H7 (cell line): ENCODE data around the gene SERP2. TPM values are rescaled to one million over a fixed set of nuclear protein-coding genes. Genes with fewer than 3 reads are reported as not detected.
A peak's percentile ranks its signal among the peaks of the same experiment; 100 is the strongest.

Experiments used
- DNase-seq: peaks from one replicate; pipeline ENCODE4 v3.0.0; 2012
- H3K27me3 ChIP-seq: 2 replicates; pipeline ENCODE4 v1.6.0; 2011; ENCODE audit warnings: mild to moderate bottlenecking, low read length; ENCODE audit not compliant: control insufficient read depth, insufficient read depth
- H3K36me3 ChIP-seq: replicated peaks from 2 replicates; pipeline ENCODE4 v1.5.1; 2011; ENCODE audit warnings: low read length; ENCODE audit not compliant: control insufficient read depth, insufficient read depth
- H3K4me3 ChIP-seq: 2 replicates; pipeline ENCODE4 v1.5.1; 2011; ENCODE audit warnings: low read depth, mild to moderate bottlenecking, control low read depth, low read length, moderate library complexity; ENCODE audit not compliant: insufficient read depth
- total RNA-seq: library from RNA; depleted of rRNA; stranded (reverse); fragments of >200 nt; shearing (Covaris generic); gene quantifications from 2 replicates; pipeline ENCODE4 v1.2.3, GENCODE V29; 2014; rRNA removed

Gene SERP2
- total RNA-seq, 1 experiment from 2014 or later: 0.17 TPM

DNA sequence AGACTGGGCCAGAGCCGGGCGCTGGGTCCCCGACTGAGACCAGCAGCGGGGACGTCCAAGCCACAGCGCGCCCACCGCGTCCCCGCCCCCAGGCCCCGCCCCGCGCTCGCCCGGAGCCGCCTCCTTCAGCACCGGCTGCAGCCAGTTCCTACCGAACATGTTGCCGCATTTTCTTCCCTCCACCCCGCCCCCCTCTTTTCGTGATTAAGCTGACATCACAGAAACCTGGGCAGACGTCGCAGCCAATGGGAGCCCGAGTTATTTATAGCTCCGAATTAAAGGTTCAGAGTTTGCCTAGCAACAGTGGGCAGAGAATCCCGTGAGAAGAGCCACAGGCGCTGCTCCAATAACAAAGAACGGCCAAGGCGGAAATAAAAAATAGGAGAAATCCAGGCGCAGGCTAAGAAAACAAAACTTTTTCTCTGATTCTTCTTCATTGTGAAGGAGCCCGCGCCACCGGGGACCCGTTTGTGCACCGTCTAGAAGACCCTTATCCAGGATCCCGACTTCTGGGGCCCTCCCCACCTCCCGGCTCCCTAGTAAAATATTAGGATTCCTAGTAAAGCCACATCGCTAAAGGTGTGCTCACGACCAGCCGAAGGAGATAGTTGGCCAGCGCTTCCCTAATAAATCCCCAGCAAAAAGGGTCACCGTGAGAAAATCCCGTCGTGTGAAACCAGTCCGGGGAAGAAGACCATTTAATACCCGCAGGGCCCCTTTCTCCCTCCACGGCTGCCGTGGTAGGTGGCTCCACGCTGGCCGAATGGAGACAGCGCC is 61.7 kb downstream of the SERP2 start:
- peak; percentile 94 for DNase-seq
- H3K4me3 ChIP-seq: peak overlapping the region; percentile 79
- H3K36me3 ChIP-seq: peaks cover 12% of the 10 kb centered on the region
- no peaks in the 10 kb centered on the region for H3K27me3 ChIP-seq

DNA sequence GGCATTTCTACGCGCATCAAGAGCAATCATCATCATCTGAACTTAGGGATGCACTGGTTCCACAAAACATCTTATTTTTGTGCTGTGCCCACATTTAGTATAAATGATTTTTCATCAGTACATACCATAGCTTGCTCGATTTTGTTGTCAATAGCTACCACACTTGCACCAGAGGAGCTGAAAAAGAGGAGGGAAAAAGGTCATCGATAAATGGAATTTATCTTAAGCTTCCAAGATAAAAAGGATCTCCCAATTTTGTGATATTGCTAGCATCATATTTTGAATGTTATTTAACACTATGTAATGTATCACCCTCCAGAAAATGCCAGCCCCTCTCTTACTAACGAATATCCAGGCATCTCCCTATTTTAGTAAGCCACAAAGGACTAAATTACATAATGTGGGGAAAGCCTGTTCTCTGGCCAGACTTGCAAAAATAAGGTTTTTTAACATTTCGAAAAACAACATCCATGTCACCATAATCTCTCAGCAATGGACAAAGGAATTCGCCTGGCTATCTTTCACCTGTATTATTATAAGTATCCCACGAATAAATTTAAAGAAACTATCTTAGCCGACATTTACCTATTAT is 62.4 kb downstream of the SERP2 start:
- Histone ChIP-seq H3K36me3 (peaks cover 12% of the 10 kb centered on the region), H3K27me3 (no peaks in the 10 kb centered on the region), H3K4me3 (peak overlapping the region; percentile 79)
- DNase-seq: no peak

DNA sequence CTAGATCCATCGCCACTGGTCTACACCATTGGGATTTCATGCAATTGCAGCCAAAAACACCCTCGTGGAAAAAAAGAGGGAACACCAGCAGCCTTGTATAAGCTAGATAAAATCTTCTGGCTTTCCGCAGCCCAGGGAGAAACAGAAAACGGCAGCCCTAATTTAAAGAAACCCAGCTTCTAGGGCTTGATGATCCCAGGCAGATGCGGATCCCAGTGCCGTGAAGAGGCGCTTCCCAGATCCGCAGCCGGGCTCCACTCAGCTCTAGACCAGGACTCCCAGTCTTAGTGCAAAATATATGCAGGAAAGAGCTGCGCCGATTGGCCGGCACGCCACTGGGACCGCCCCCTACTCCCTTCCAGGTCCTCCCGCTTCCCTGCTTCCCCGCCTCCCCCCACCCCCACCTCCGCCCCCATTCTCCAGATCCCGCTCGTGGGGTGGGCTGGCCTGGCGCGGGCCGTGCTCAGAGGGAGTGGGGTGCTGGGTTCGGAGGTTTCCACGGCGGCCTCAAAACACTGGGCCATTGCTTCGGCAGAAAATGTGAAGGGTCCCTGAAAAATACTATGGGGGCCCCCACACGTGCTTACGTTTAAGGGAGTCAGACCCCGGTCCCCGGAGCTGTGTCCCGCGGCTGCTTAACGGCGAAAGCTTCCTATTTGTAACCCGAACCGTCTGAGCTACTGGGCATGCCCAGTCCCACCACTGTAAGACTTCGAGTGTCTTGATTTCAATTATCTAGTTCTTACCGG is 63.1 kb downstream of the SERP2 start:
- peak; percentile 93 for DNase-seq
- no peaks in the 10 kb centered on the region for H3K27me3 ChIP-seq
- peak overlapping the region; percentile 79 for H3K4me3 ChIP-seq
- H3K36me3 ChIP-seq: peaks cover 12% of the 10 kb centered on the region

GRCh38 chr13:44437356-44438233 is 64.0 kb downstream of the SERP2 start:
- Histone ChIP-seq H3K27me3 (no peaks in the 10 kb centered on the region), H3K36me3 (peaks cover 12% of the 10 kb centered on the region), H3K4me3 (peak overlapping the region; percentile 57)
- DNase-seq: no peak

- Histone ChIP-seq H3K4me3 (no peak overlapping the region), H3K27me3 (no peaks in the 10 kb centered on the region), H3K36me3 (peaks cover 12% of the 10 kb centered on the region)
- DNase-seq: no peak
Measured at GRCh38 chr13:44438234-44438579, 64.6 kb downstream of the SERP2 start.

- Histone ChIP-seq H3K27me3 (no peaks in the 10 kb centered on the region), H3K36me3 (peaks cover 1% of the 10 kb centered on the region; the same call in 1 of the 2 replicates), H3K4me3 (no peak overlapping the region)
- DNase-seq: no peak
Measured at GRCh38 chr13:44439452-44440024, 65.9 kb downstream of the SERP2 start.

DNA sequence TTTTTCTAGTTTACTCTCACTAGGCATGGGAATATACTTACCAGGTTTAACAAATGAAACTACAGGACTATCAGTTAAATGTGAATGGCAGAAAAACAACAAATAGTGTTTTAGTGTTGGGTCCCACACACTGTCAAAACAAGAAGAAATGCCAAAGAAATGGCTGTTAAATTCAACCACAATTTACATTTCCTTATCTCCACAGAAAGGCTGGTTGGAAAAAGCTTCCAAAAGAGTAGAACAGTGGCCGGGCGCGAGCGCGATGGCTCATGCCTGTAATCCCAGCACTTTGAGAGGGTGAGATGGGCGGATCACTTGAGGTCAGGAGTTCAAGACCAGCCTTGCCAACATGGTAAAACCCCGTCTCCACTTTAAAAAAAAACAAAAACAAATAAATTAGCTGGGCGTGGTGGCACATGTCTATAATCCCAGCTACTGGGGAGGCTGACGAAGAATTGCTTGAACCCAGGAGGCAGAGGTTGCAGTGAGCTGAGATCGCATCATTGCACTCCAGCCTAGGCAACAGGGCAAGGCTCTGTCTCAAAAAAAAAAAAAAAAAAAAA is 66.5 kb downstream of the SERP2 start:
- DNase-seq: no peak
- Histone ChIP-seq H3K36me3 (no peaks in the 10 kb centered on the region), H3K27me3 (no peaks in the 10 kb centered on the region), H3K4me3 (no peak overlapping the region)

Other genes with a start within 250 kb of the SERP2 start
- gene TSC22D1, start 202.5 kb downstream of the SERP2 start, total RNA-seq: 44.7 and 50.1 TPM in 2 replicates